Activated T-helper 1 cell treated with Interleukin-2 at 50 U/mL for 16 hours (primary cell): ENCODE data around the gene GUCY1A1.

Source experiments
- DNase-seq: peaks from one replicate; pipeline ENCODE4 v3.0.0-alpha.2; 2020; ENCODE audit warnings: low read depth

The GUCY1A1 gene

GRCh38 chr4:155777971-155778735 lies 111.5 kb downstream of the GUCY1A1 start:
- no peak for DNase-seq

DNA sequence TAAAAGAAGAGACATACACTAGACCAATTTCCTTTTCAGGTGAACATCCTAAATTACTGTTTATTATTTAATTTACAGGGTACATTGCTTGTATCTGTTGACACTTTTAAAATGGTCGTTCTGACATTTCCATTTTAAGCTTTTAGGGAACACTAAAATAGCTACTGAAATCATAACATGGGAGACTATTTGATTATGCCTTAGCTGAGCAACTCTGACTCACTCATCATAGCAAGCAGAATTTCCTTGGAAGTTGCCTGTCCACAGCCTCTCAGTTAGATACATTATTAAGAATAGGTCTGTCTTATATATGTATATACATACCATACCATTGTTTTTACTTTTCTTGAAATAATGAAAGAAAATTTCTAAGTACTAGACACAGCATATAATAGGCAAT lies 114.1 kb downstream of the GUCY1A1 start:
- no peak for DNase-seq

DNA sequence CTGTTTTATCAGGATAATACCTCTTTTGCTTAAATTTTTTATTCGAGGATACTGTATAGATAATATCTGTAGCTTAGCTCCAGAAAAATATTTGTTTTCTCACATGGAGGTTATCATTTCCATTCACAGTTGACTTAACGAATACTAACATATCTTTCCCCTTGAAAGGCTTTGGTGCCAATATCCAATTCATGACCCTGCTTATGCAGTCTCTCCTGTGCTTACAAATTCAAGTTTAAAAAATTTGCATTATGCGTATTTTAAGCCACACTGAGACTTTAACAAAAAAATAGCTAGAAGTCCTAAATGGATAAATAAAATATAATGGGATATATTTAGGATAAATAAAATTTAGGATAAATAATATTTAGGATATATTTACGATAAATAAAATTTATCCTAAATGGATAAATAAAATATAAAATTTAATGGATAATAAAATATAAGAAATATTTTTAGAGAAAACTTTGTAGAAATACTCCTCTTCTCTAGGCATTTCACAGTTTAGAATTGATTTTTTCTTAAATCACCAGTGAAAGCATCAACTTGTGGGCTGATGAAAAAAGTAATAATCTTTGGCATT lies 114.7 kb downstream of the GUCY1A1 start:
- no peak for DNase-seq
